HepG2 (cell line): ENCODE measurements around the gene VSIG2. TPM values are rescaled to one million over a fixed set of nuclear protein-coding genes. Genes with fewer than 3 reads are reported as not detected.
A peak's percentile ranks its signal among the peaks of the same experiment; 100 is the strongest.

Experiments used
- EEA1 ChIP-seq: sonication (generic); formaldehyde crosslinking; IDR thresholded peaks from 2 replicates; pipeline ENCODE4 v1.5.1; 2020; ENCODE audit warnings: mild to moderate bottlenecking, missing genetic modification reagents, borderline replicate concordance
- IKZF4 ChIP-seq: sonication (generic); formaldehyde crosslinking; IDR thresholded peaks from 2 replicates; pipeline ENCODE4 v1.5.1; 2020; ENCODE audit warnings: borderline replicate concordance, mild to moderate bottlenecking, low read depth, missing genetic modification reagents; ENCODE audit errors: not compliant biosample characterization
- KMT2A ChIP-seq: sonication (generic); formaldehyde crosslinking; IDR thresholded peaks from 2 replicates; pipeline ENCODE4 v1.4.0; 2020; ENCODE audit warnings: missing genetic modification reagents
- PCBP1 ChIP-seq: fragments of 200-400 bp; formaldehyde crosslinking; IDR thresholded peaks from 2 replicates; pipeline ENCODE4 v1.6.1; 2017; ENCODE audit warnings: mild to moderate bottlenecking, low read depth, low read length, borderline replicate concordance
- PITX1 ChIP-seq: sonication (generic); formaldehyde crosslinking; IDR thresholded peaks from 2 replicates; pipeline ENCODE4 v1.5.1; 2020; ENCODE audit warnings: mild to moderate bottlenecking, missing genetic modification reagents
- RBFOX2 ChIP-seq: fragments of 200-400 bp; formaldehyde crosslinking; IDR thresholded peaks from 2 replicates; pipeline ENCODE4 v1.6.1; 2017; ENCODE audit warnings: low read depth, mild to moderate bottlenecking, low read length
- SIN3A ChIP-seq: IDR thresholded peaks from 2 replicates; pipeline ENCODE4 v1.6.1; 2011; ENCODE audit warnings: low read depth, mild to moderate bottlenecking, control low read depth, low read length, borderline replicate concordance
- TBP ChIP-seq: sonication (generic); formaldehyde crosslinking; IDR thresholded peaks from 2 replicates; pipeline ENCODE4 v1.5.0; 2020; ENCODE audit warnings: missing genetic modification reagents
- TEAD3 ChIP-seq: optimal IDR thresholded peaks from 2 replicates; pipeline ENCODE3; 2016; ENCODE audit warnings: borderline replicate concordance
- ZBTB33 ChIP-seq: sonication (generic); formaldehyde crosslinking; IDR thresholded peaks from 2 replicates; pipeline ENCODE4 v1.4.0; 2020; ENCODE audit warnings: missing genetic modification reagents
- ZBTB49 ChIP-seq: sonication (generic); formaldehyde crosslinking; IDR thresholded peaks from 2 replicates; pipeline ENCODE4 v1.4.0; 2020; ENCODE audit warnings: missing genetic modification reagents, borderline replicate concordance
- ZFP82 ChIP-seq: sonication (generic); formaldehyde crosslinking; IDR thresholded peaks from 2 replicates; pipeline ENCODE4 v1.5.1; 2020; ENCODE audit warnings: mild to moderate bottlenecking, missing genetic modification reagents, borderline replicate concordance
- ZMYM3 ChIP-seq: sonication (generic); formaldehyde crosslinking; IDR thresholded peaks from 2 replicates; pipeline ENCODE4 v1.5.1; 2020; ENCODE audit warnings: mild to moderate bottlenecking, missing genetic modification reagents
- ZNF280D ChIP-seq: sonication (generic); formaldehyde crosslinking; IDR thresholded peaks from 2 replicates; pipeline ENCODE4 v1.5.1; 2020; ENCODE audit warnings: mild to moderate bottlenecking, missing genetic modification reagents
- ZNF30 ChIP-seq: sonication (generic); formaldehyde crosslinking; IDR thresholded peaks from 2 replicates; pipeline ENCODE4 v1.5.0; 2020; ENCODE audit warnings: mild to moderate bottlenecking, missing genetic modification reagents
- ZNF34 ChIP-seq: sonication (generic); formaldehyde crosslinking; IDR thresholded peaks from 2 replicates; pipeline ENCODE4 v1.4.0; 2020; ENCODE audit warnings: mild to moderate bottlenecking, missing genetic modification reagents, borderline replicate concordance
- ZNF367 ChIP-seq: sonication (generic); formaldehyde crosslinking; IDR thresholded peaks from 2 replicates; pipeline ENCODE4 v1.4.0; 2020; ENCODE audit warnings: missing genetic modification reagents, borderline replicate concordance
- ZNF441 ChIP-seq: sonication (generic); formaldehyde crosslinking; IDR thresholded peaks from 2 replicates; pipeline ENCODE4 v1.7.0; 2021; ENCODE audit warnings: missing genetic modification reagents, borderline replicate concordance
- ZNF557 ChIP-seq: sonication (generic); formaldehyde crosslinking; IDR thresholded peaks from 2 replicates; pipeline ENCODE4 v1.4.0; 2020; ENCODE audit warnings: missing genetic modification reagents
- ZNF570 ChIP-seq: sonication (generic); formaldehyde crosslinking; IDR thresholded peaks from 2 replicates; pipeline ENCODE4 v1.4.0; 2020; ENCODE audit warnings: mild to moderate bottlenecking, missing genetic modification reagents, borderline replicate concordance
- ZNF605 ChIP-seq: sonication (generic); formaldehyde crosslinking; IDR thresholded peaks from 2 replicates; pipeline ENCODE4 v1.8.0; 2022; ENCODE audit warnings: mild to moderate bottlenecking, missing genetic modification reagents
- polyA plus RNA-seq, 8 experiments: library from polyadenylated mRNA; depleted of rRNA in 3 of 8; stranded (reverse) in 7 of 8; unstranded in 1 of 8; fragments of >200 nt; fragmentation: Illumina TruSeq in 4 of 8; extraction: Trizol in 4 of 8; gene quantifications; 2 replicates each; pipeline versions ENCODE4 v1.2.1 to v1.2.3, GENCODE V29; 2011 to 2016; ENCODE audit warnings: low read depth in 4 of 8, missing spikeins in 1 of 8, mixed read lengths in 1 of 8; ENCODE audit not compliant: insufficient read depth in 1 of 8
- total RNA-seq, 5 experiments: library from RNA; depleted of rRNA; stranded (reverse); fragments of >200 nt; fragmentation: Illumina TruSeq; extraction: Trizol; gene quantifications; 2 replicates each; pipeline ENCODE4 v1.2.3, GENCODE V29; 2016; ENCODE audit warnings: low read depth in 1 of 5

The VSIG2 gene
- total and polyA plus RNA-seq, 2 of the 13 experiments (the other 11 are each of a cell fraction or from before 2014, with no cell fraction given): 0.80 to 2.7 TPM

GRCh38 chr11:124759266-124760204 lies 7.5 kb upstream of the VSIG2 start (continued):
- 0 out of 2 replicates have a peak, but pooled peaks have one; percentile 55 for TF ChIP-seq ZNF280D (CRISPR knock-in tag)
- peak; percentile 58; the same call in 1 of the 2 replicates for TF ChIP-seq ZBTB49 (CRISPR knock-in tag)
- peak; percentile 59 for TF ChIP-seq ZNF605
- no peak for TF ChIP-seq EEA1 (CRISPR knock-in tag)
- TF ChIP-seq ZFP82 (CRISPR knock-in tag): peak; percentile 86; the same call in 1 of the 2 replicates
- TF ChIP-seq KMT2A (CRISPR knock-in tag): no peak
- 0 out of 2 replicates have a peak, but pooled peaks have one; percentile 64 for TF ChIP-seq ZNF441 (CRISPR knock-in tag)
- 0 out of 2 replicates have a peak, but pooled peaks have one; percentile 46 for TF ChIP-seq PCBP1
- TF ChIP-seq ZMYM3 (CRISPR knock-in tag): peak; percentile 12; the same call in 1 of the 2 replicates
- TF ChIP-seq ZNF367 (CRISPR knock-in tag): peak; percentile 47; the same call in 1 of the 2 replicates
- no peak for TF ChIP-seq SIN3A
- no peak for TF ChIP-seq ZNF34 (CRISPR knock-in tag)
- no peak for TF ChIP-seq TBP (CRISPR knock-in tag)
- TF ChIP-seq RBFOX2: 0 out of 2 replicates have a peak, but pooled peaks have one; percentile 43
- peak; percentile 8; the same call in 1 of the 2 replicates for TF ChIP-seq ZBTB33 (CRISPR knock-in tag)
- TF ChIP-seq IKZF4 (CRISPR knock-in tag): no peak
- peak; percentile 9 for TF ChIP-seq TEAD3 (CRISPR knock-in tag)
- 0 out of 2 replicates have a peak, but pooled peaks have one; percentile 53 for TF ChIP-seq ZNF557 (CRISPR knock-in tag)
- 0 out of 2 replicates have a peak, but pooled peaks have one; percentile 57 for TF ChIP-seq ZNF570 (CRISPR knock-in tag)
- 0 out of 2 replicates have a peak, but pooled peaks have one; percentile 31 for TF ChIP-seq ZNF30
- 0 out of 2 replicates have a peak, but pooled peaks have one; percentile 27 for TF ChIP-seq PITX1
